Effector CD8-positive, alpha-beta T cell (primary cell): ENCODE results near the gene PSME3IP1.
"Not testable (repeated sequence)": the region's sequence is repeated elsewhere in the genome, so short reads cannot be mapped to it uniquely, and the experiment has no call there.

Experiments
- DNase-seq: peaks from one replicate; lab custom pipeline; 2025; lab: John Stamatoyannopoulos, UW

The PSME3IP1 gene

GRCh38 chr16:57200321-57200720, 14.5 kb upstream of the PSME3IP1 start:
- not testable (repeated sequence) for DNase-seq

- no peak for DNase-seq
Observed at GRCh38 chr16:57196753-57197152, 10.9 kb upstream of the PSME3IP1 start.

GRCh38 chr16:57196286-57196685, 10.4 kb upstream of the PSME3IP1 start:
- DNase-seq, result no peak

- DNase-seq, result no peak
Observed at GRCh38 chr16:57194512-57194911, 8.7 kb upstream of the PSME3IP1 start.

GRCh38 chr16:57192720-57193486, 7.1 kb upstream of the PSME3IP1 start:
- no peak for DNase-seq

GRCh38 chr16:57192146-57192545, 6.3 kb upstream of the PSME3IP1 start:
- DNase-seq, result no peak

- DNase-seq, result no peak
Observed at GRCh38 chr16:57191056-57191571, 5.3 kb upstream of the PSME3IP1 start.

- DNase-seq, result no peak
Observed at GRCh38 chr16:57190136-57190535, 4.3 kb upstream of the PSME3IP1 start.

- not testable (repeated sequence) for DNase-seq
Observed at GRCh38 chr16:57189527-57189926, 3.7 kb upstream of the PSME3IP1 start.

GRCh38 chr16:57188711-57189002, 2.8 kb upstream of the PSME3IP1 start:
- DNase-seq, result no peak

- DNase-seq, result not testable (repeated sequence)
Observed at GRCh38 chr16:57187902-57188710, 2.3 kb upstream of the PSME3IP1 start.

GRCh38 chr16:57186872-57187854, 1.3 kb upstream of the PSME3IP1 start:
- peak; percentile 5 for DNase-seq

- peak; percentile 35 for DNase-seq
Observed at GRCh38 chr16:57185446-57185944, 344 bp downstream of the PSME3IP1 start.

GRCh38 chr16:57184887-57185445, 873 bp downstream of the PSME3IP1 start:
- no peak for DNase-seq

GRCh38 chr16:57184113-57184512, 1.7 kb downstream of the PSME3IP1 start:
- no peak for DNase-seq

GRCh38 chr16:57179215-57179828, 6.5 kb downstream of the PSME3IP1 start:
- DNase-seq, result no peak

GRCh38 chr16:57178793-57179212, 7.0 kb downstream of the PSME3IP1 start:
- no peak for DNase-seq

GRCh38 chr16:57178196-57178595, 7.6 kb downstream of the PSME3IP1 start:
- DNase-seq, result no peak

- DNase-seq, result no peak
Observed at GRCh38 chr16:57175896-57176295, 9.9 kb downstream of the PSME3IP1 start.

GRCh38 chr16:57172721-57173290, 13.0 kb downstream of the PSME3IP1 start:
- DNase-seq, result no peak
